ENCODE data around the gene THRB. TPM values are rescaled to one million over a fixed set of nuclear protein-coding genes. Genes with fewer than 3 reads are reported as not detected.
"Not testable (repeated sequence)": the region's sequence is repeated elsewhere in the genome, so short reads cannot be mapped to it uniquely, and the experiment has no call there.

The THRB gene
- total and polyA plus RNA-seq, 8 donors, result 2.1 to 12.4 (median 7.8) TPM

- TF ChIP-seq CTCF (IDR thresholded peaks at IDR 0.05), result no peak
- intact Hi-C loops (cut with DNase I), result no loop called here
- ATAC-seq (peak; percentile 32 to 62 (median 52)), DNase-seq (no peak), FAIRE-seq (peak; percentile 5)
- H3K4me1 ChIP-seq, result peaks cover 12 to 26% (median 24%) of the 10 kb centered on the region in 3 donors
- no peaks in the 10 kb centered on the region for H3K27me3 ChIP-seq
- 20 to 21% methylated on average over 5 of the region's 5 CpGs for WGBS, 2 donors
- no peak overlapping the region for H3K4me3 ChIP-seq
- H3K9me3 ChIP-seq, result no peaks in the 10 kb centered on the region
- peak overlapping the region in 2 of 4 donors; percentile 52 to 70 for H3K27ac ChIP-seq
- no peaks in the 10 kb centered on the region for H3K36me3 ChIP-seq
Measured at GRCh38 chr3:24401090-24401810, 93.4 kb downstream of the THRB start.

GRCh38 chr3:24400450-24400849 lies 94.2 kb downstream of the THRB start:
- H3K4me1 ChIP-seq, result peaks cover 12 to 26% (median 24%) of the 10 kb centered on the region in 3 donors
- DNase-seq (no peak), ATAC-seq (peak in 3 of 4 donors; percentile 30 to 37 (median 34)), FAIRE-seq (no peak)
- WGBS, 2 donors, result 44 to 50% methylated on average over 4 of the region's 4 CpGs
- peak overlapping the region in 2 of 4 donors; percentile 52 to 70 for H3K27ac ChIP-seq
- intact Hi-C loops (cut with DNase I), result no loop called here
- no peaks in the 10 kb centered on the region for H3K36me3 ChIP-seq
- no peak for TF ChIP-seq CTCF (IDR thresholded peaks at IDR 0.05)
- H3K4me3 ChIP-seq, result no peak overlapping the region
- H3K9me3 ChIP-seq, result no peaks in the 10 kb centered on the region
- no peaks in the 10 kb centered on the region for H3K27me3 ChIP-seq

DNA sequence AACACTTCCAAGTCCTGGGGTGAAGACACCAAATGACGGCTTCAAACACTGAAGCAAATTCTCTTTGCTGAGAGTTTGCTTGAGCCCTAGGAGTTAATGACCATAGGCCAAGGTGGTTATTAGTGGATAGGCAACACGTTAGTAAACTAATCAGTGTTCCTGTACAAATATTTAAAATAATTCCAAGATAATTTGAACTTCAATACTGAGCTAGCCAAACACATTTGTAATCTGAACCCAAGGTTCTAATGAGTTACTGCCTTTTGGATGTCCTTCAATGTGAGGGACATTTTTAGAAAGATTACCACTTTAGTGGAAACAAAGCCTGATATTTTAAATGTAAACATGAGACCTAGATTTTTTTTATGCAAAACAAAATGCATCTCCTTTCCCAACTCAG lies 94.6 kb downstream of the THRB start:
- Histone ChIP-seq H3K9me3 (no peaks in the 10 kb centered on the region), H3K4me3 (no peak overlapping the region), H3K4me1 (peaks cover 12 to 26% (median 24%) of the 10 kb centered on the region in 3 donors), H3K27ac (peak overlapping the region in 2 of 4 donors; percentile 52 to 70), H3K36me3 (no peaks in the 10 kb centered on the region), H3K27me3 (no peaks in the 10 kb centered on the region)
- FAIRE-seq, result no peak
- 16 to 23% methylated on average over 2 of the region's 2 CpGs for WGBS, 2 donors
- intact Hi-C loops (cut with DNase I), result no loop called here
- ATAC-seq, result peak; percentile 18 to 68 (median 52)
- no peak for TF ChIP-seq CTCF (IDR thresholded peaks at IDR 0.05)
- no peak for DNase-seq

GRCh38 chr3:24399614-24400013 lies 95.0 kb downstream of the THRB start:
- no peak for FAIRE-seq
- H3K27ac ChIP-seq, result peak overlapping the region in 3 of 4 donors; percentile 6 to 70 (median 52)
- 35 to 45% methylated on average over 3 of the region's 3 CpGs for WGBS, 2 donors

GRCh38 chr3:24398712-24399111 lies 95.9 kb downstream of the THRB start:
- 94 to 100% methylated on average over 5 of the region's 5 CpGs for WGBS, 2 donors
- FAIRE-seq; ATAC-seq; DNase-seq; intact Hi-C loops (cut with DNase I); H3K36me3 ChIP-seq; H3K27me3 ChIP-seq; H3K27ac ChIP-seq; H3K4me3 ChIP-seq; H3K9me3 ChIP-seq: not testable (repeated sequence)
- H3K4me1 ChIP-seq, result peaks cover 12 to 26% (median 24%) of the 10 kb centered on the region in 3 donors

More at GRCh38 chr3:24399614-24400013, 95.0 kb downstream of the THRB start:
- Histone ChIP-seq H3K36me3 (no peaks in the 10 kb centered on the region), H3K9me3 (no peaks in the 10 kb centered on the region), H3K4me3 (no peak overlapping the region), H3K4me1 (peaks cover 12 to 26% (median 24%) of the 10 kb centered on the region in 3 donors), H3K27me3 (no peaks in the 10 kb centered on the region)
- intact Hi-C loops (cut with DNase I), result no loop called here
- no peak for TF ChIP-seq CTCF (IDR thresholded peaks at IDR 0.05)
- DNase-seq, result no peak
- ATAC-seq, result peak; percentile 45 to 59 (median 52)
